ENCODE results near the gene ERC1.

DNA sequence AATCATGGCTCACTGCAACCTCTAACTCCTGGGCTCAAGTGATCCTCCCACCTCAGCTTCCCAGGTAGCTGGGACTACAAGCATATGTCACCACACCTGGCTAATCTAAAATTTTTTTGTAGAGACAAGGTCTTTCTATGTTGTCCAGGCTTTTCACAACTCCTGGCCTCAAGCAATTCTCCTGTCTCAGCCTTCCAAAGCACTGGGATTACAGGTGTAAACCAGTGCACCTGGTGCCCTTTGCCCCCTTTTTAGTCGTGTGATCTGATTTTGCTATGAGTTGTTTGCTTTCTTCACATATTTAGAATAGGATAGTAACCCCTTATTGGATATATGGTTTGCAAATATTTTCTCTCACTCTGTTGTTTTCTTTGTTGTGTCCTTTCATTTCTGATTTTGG lies 39.8 kb upstream of the ERC1 start:
- no peak for TF ChIP-seq CTCF (conservative IDR thresholded peaks at IDR 0.05; ENCODE audit: low read depth, low read length)
- TF ChIP-seq EZH2 (IDR thresholded peaks at IDR 0.05; ENCODE audit: low read length, unreplicated experiment), result no peak
